ENCODE results near the gene LAMA3. TPM values are rescaled to one million over a fixed set of nuclear protein-coding genes. Genes with fewer than 3 reads are reported as not detected.

LAMA3 gene
- total and polyA plus RNA-seq, 2 experiments from 2014 or later = 3.9 to 4.9 TPM

GRCh38 chr18:23939366-23939765 is 250.1 kb downstream of the LAMA3 start (continued):
- TF ChIP-seq ZNF462 (CRISPR knock-in tag; IDR thresholded peaks at IDR 0.05) (no peak), EZH2 (IDR thresholded peaks at IDR 0.05; ENCODE audit: low read depth, unreplicated experiment) (no peak), STAT1 (IDR thresholded peaks at IDR 0.05; ENCODE audit: unreplicated experiment) (no peak), ZNF114 (CRISPR knock-in tag; IDR thresholded peaks at IDR 0.05) (no peak), EZH2phosphoT487 (IDR thresholded peaks at IDR 0.05; ENCODE audit: unreplicated experiment) (no peak), JUNB (IDR thresholded peaks at IDR 0.05; ENCODE audit: unreplicated experiment) (no peak), NANOG (IDR thresholded peaks at IDR 0.05; ENCODE audit: borderline replicate concordance) (no peak), POLR2AphosphoS5 (IDR thresholded peaks at IDR 0.05; ENCODE audit: low read depth) (no peak)
- TF ChIP-seq, protein P1, sequence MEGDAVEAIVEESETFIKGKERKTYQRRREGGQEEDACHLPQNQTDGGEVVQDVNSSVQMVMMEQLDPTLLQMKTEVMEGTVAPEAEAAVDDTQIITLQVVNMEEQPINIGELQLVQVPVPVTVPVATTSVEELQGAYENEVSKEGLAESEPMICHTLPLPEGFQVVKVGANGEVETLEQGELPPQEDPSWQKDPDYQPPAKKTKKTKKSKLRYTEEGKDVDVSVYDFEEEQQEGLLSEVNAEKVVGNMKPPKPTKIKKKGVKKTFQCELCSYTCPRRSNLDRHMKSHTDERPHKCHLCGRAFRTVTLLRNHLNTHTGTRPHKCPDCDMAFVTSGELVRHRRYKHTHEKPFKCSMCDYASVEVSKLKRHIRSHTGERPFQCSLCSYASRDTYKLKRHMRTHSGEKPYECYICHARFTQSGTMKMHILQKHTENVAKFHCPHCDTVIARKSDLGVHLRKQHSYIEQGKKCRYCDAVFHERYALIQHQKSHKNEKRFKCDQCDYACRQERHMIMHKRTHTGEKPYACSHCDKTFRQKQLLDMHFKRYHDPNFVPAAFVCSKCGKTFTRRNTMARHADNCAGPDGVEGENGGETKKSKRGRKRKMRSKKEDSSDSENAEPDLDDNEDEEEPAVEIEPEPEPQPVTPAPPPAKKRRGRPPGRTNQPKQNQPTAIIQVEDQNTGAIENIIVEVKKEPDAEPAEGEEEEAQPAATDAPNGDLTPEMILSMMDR (conservative IDR thresholded peaks at IDR 0.05; ENCODE audit: low read depth in 2 of 2) = no peak

DNA sequence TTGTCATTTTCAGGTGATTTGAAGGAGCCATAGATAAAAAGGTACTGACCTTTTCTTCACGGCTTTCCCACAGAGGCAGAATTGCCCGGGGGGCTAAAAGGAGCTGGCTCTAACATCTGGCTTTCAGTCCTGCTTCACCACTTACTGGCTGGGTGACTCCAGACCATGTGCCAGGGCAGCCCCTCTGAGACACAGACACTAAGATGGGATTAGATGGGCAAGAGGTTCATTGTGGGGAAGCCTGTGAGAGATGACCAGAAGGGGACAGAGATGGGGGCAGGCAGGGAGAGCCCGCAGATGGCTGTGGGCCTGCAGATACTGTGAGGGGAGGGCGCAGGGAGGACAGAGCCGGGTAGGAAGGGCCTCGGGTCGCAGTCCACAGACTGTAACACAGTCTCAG is 250.6 kb downstream of the LAMA3 start:
- no peak overlapping the region for H3K4me3 Mint-ChIP-seq
- H3K27ac ChIP-seq (ENCODE audit: low read depth) = no peak overlapping the region
- DNase-seq (ENCODE audit: low spot score) (no peak), ATAC-seq (no peak)
- H3K79me2 ChIP-seq (replicated peaks; ENCODE audit: insufficient read depth) = no peaks in the 10 kb centered on the region
- H2AFZ ChIP-seq = no peak overlapping the region
- 0 out of 2 replicates have a peak, but pooled peaks cover 7% of the 10 kb centered on the region for H3K9me2 ChIP-seq (ENCODE audit: insufficient read depth)
- H4K20me1 ChIP-seq (replicated peaks; ENCODE audit: insufficient read depth) = no peaks in the 10 kb centered on the region
- H3K4me2 ChIP-seq = no peak overlapping the region
- H3K27ac Mint-ChIP-seq = no peak overlapping the region
- 0 out of 2 replicates have a peak, but pooled peaks cover 3% of the 10 kb centered on the region for H3F3A ChIP-seq (replicated peaks; ENCODE audit: low read depth)
- no peaks in the 10 kb centered on the region for H3K36me3 ChIP-seq (ENCODE audit: insufficient read depth)
- peaks cover 12% of the 10 kb centered on the region for H3K4me1 ChIP-seq (ENCODE audit: insufficient read depth)
- H3K4me3 ChIP-seq = no peak overlapping the region
- H3K27me3 ChIP-seq (ENCODE audit: insufficient read depth) = no peaks in the 10 kb centered on the region
- peaks cover 8% of the 10 kb centered on the region for H3K4me1 Mint-ChIP-seq
- peaks cover 6% of the 10 kb centered on the region for H3K27me3 Mint-ChIP-seq (ENCODE audit: insufficient read depth, low read depth, poor library complexity)
- no peaks in the 10 kb centered on the region for H3K36me3 Mint-ChIP-seq (ENCODE audit: low read depth)
- H3K9me3 Mint-ChIP-seq = no peaks in the 10 kb centered on the region
- TF ChIP-seq EZH2 (IDR thresholded peaks at IDR 0.05; ENCODE audit: low read depth, unreplicated experiment) = no peak
- no peak for TF ChIP-seq EZH2phosphoT487 (IDR thresholded peaks at IDR 0.05; ENCODE audit: unreplicated experiment)
- TF ChIP-seq, protein P2, sequence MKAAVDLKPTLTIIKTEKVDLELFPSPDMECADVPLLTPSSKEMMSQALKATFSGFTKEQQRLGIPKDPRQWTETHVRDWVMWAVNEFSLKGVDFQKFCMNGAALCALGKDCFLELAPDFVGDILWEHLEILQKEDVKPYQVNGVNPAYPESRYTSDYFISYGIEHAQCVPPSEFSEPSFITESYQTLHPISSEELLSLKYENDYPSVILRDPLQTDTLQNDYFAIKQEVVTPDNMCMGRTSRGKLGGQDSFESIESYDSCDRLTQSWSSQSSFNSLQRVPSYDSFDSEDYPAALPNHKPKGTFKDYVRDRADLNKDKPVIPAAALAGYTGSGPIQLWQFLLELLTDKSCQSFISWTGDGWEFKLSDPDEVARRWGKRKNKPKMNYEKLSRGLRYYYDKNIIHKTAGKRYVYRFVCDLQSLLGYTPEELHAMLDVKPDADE (IDR thresholded peaks at IDR 0.05) = no peak
